Prostate gland (tissue), 2 donors: Measurements from ENCODE around the gene RYR1.

Experiments used
- CTCF ChIP-seq, 4 experiments: fragments of 200-600 bp in 2 of 4; fragments of 450-650 bp in 2 of 4; sonication (generic) in 2 of 4; IDR thresholded peaks; 1 replicate in 3 of 4; 2 replicates in 1 of 4; pipeline ENCODE4 v1.5.1; 2016 to 2019; ENCODE audit warnings: antibody characterized with exemption in 4 of 4, mild to moderate bottlenecking in 2 of 4, moderate library complexity in 2 of 4
- POLR2A ChIP-seq: fragments of 450-650 bp; IDR thresholded peaks from one replicate; pipeline ENCODE4 v1.6.1; 2016; ENCODE audit warnings: antibody characterized with exemption, mild to moderate bottlenecking
- POLR2AphosphoS5 ChIP-seq: sonication (generic); formaldehyde crosslinking; IDR thresholded peaks from one replicate; pipeline ENCODE4 v1.6.1; 2017; ENCODE audit warnings: antibody characterized with exemption

DNA sequence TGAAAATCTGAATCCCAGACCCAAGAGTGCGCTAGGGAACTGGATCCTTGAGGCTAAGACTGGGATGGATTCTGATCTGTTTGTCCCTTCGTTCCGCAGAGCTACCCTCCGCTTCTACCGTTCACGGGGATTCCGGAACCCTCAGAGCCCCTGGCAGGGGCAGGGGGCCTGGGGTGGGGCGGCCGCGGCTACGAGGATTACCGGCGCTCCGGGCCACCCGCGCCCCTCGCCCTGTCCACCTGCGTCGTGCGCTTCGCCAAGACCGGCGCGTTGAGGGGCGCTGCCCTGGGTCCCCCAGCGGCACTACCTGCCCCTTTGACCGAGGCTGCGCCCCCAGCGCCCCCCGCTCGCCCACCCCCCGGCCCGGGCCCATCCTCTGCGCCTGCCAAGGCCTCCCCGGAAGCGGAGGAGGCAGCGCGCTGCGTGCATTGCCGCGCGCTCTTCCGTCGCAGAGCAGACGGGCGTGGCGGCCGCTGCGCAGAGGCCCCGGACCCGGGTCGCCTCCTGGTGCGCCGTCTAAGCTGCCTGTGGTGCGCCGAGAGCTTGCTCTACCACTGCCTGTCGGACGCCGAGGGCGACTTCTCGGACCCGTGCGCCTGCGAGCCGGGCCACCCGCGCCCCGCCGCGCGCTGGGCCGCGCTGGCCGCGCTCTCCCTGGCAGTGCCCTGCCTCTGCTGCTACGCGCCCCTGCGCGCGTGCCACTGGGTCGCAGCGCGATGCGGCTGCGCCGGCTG, 37.9 kb upstream of the RYR1 start:
- no peak for TF ChIP-seq CTCF (IDR thresholded peaks at IDR 0.05)
- no peak for TF ChIP-seq POLR2A
- no peak for TF ChIP-seq POLR2AphosphoS5
